Measurements from ENCODE around the gene C2orf72. TPM values are rescaled to one million over a fixed set of nuclear protein-coding genes. Genes with fewer than 3 reads are reported as not detected.
"Not testable (repeated sequence)": the region's sequence is repeated elsewhere in the genome, so short reads cannot be mapped to it uniquely, and the experiment has no call there.

The C2orf72 gene
- polyA plus RNA-seq, 4 donors: 6.5 to 69.4 (median 12.5) TPM

- DNase-seq: no peak
- peaks cover 0 to 3% (median 0%) of the 10 kb centered on the region in 3 donors for H3K27me3 ChIP-seq (ENCODE audit: control insufficient read depth in 3 of 3, insufficient read depth in 3 of 3, low read length in 3 of 3)
- no peak overlapping the region for H3K4me3 ChIP-seq (ENCODE audit: low read depth in 1 of 3, low read length in 3 of 3)
- H3K36me3 ChIP-seq (ENCODE audit: control insufficient read depth in 3 of 3, insufficient read depth in 2 of 3, low read depth in 1 of 3, low read length in 3 of 3): no peaks in the 10 kb centered on the region
- 31 to 77% (median 38%) methylated on average over 6 of the region's 6 CpGs for WGBS, 3 donors
- no peak for FAIRE-seq
- H3K27ac ChIP-seq (ENCODE audit: low read depth in 1 of 3, low read length in 2 of 3): no peak overlapping the region
- no peaks in the 10 kb centered on the region for H3K9me3 ChIP-seq (ENCODE audit: control insufficient read depth in 2 of 2, insufficient read depth in 1 of 2, low read depth in 1 of 2, low read length in 1 of 2)
- no peaks in the 10 kb centered on the region for H3K4me1 ChIP-seq (ENCODE audit: control insufficient read depth in 3 of 3, insufficient read depth in 2 of 3, low read depth in 1 of 3, low read length in 2 of 3)
These were observed 20.6 kb upstream of the C2orf72 start for GRCh38 chr2:231016566-231017230.

GRCh38 chr2:231017231-231017598, 20.1 kb upstream of the C2orf72 start:
- Histone ChIP-seq H3K4me3 (ENCODE audit: low read depth in 1 of 3, low read length in 3 of 3) (no peak overlapping the region), H3K27me3 (ENCODE audit: control insufficient read depth in 3 of 3, insufficient read depth in 3 of 3, low read length in 3 of 3) (peaks cover 0 to 3% (median 0%) of the 10 kb centered on the region in 3 donors), H3K9me3 (ENCODE audit: control insufficient read depth in 2 of 2, insufficient read depth in 1 of 2, low read depth in 1 of 2, low read length in 1 of 2) (no peaks in the 10 kb centered on the region), H3K27ac (ENCODE audit: low read depth in 1 of 3, low read length in 2 of 3) (no peak overlapping the region), H3K36me3 (ENCODE audit: control insufficient read depth in 3 of 3, insufficient read depth in 2 of 3, low read depth in 1 of 3, low read length in 3 of 3) (no peaks in the 10 kb centered on the region), H3K4me1 (ENCODE audit: control insufficient read depth in 3 of 3, insufficient read depth in 2 of 3, low read depth in 1 of 3, low read length in 2 of 3) (no peaks in the 10 kb centered on the region)
- 23 to 35% (median 28%) methylated on average over 4 of the region's 4 CpGs for WGBS, 3 donors
- DNase-seq (no peak), FAIRE-seq (no peak)

- no peak for FAIRE-seq
- Histone ChIP-seq H3K27ac (ENCODE audit: low read depth in 1 of 3, low read length in 2 of 3) (no peak overlapping the region), H3K4me1 (ENCODE audit: control insufficient read depth in 3 of 3, insufficient read depth in 2 of 3, low read depth in 1 of 3, low read length in 2 of 3) (no peaks in the 10 kb centered on the region), H3K9me3 (ENCODE audit: control insufficient read depth in 2 of 2, insufficient read depth in 1 of 2, low read depth in 1 of 2, low read length in 1 of 2) (no peaks in the 10 kb centered on the region), H3K4me3 (ENCODE audit: low read depth in 1 of 3, low read length in 3 of 3) (no peak overlapping the region), H3K27me3 (ENCODE audit: control insufficient read depth in 3 of 3, insufficient read depth in 3 of 3, low read length in 3 of 3) (peaks cover 0 to 3% (median 0%) of the 10 kb centered on the region in 3 donors), H3K36me3 (ENCODE audit: control insufficient read depth in 3 of 3, insufficient read depth in 2 of 3, low read depth in 1 of 3, low read length in 3 of 3) (no peaks in the 10 kb centered on the region)
- no peak for DNase-seq
- WGBS, 3 donors: 88 to 100% (median 91%) methylated on average over 3 of the region's 3 CpGs
These were observed 19.1 kb upstream of the C2orf72 start for GRCh38 chr2:231018184-231018583.

- DNase-seq; H3K4me3 ChIP-seq (ENCODE audit: low read depth in 1 of 3, low read length in 3 of 3); H3K36me3 ChIP-seq (ENCODE audit: control insufficient read depth in 3 of 3, insufficient read depth in 2 of 3, low read depth in 1 of 3, low read length in 3 of 3); H3K9me3 ChIP-seq (ENCODE audit: control insufficient read depth in 2 of 2, insufficient read depth in 1 of 2, low read depth in 1 of 2, low read length in 1 of 2); H3K4me1 ChIP-seq (ENCODE audit: control insufficient read depth in 3 of 3, insufficient read depth in 2 of 3, low read depth in 1 of 3, low read length in 2 of 3); FAIRE-seq; H3K27ac ChIP-seq (ENCODE audit: low read depth in 1 of 3, low read length in 2 of 3); H3K27me3 ChIP-seq (ENCODE audit: control insufficient read depth in 3 of 3, insufficient read depth in 3 of 3, low read length in 3 of 3): not testable (repeated sequence)
- 93 to 98% (median 97%) methylated on average over 3 of the region's 3 CpGs for WGBS, 3 donors
These were observed 12.3 kb upstream of the C2orf72 start for GRCh38 chr2:231025059-231025458.

GRCh38 chr2:231028889-231029288, 8.4 kb upstream of the C2orf72 start:
- FAIRE-seq (no peak), DNase-seq (no peak)
- Histone ChIP-seq H3K27ac (ENCODE audit: low read depth in 1 of 3, low read length in 2 of 3) (no peak overlapping the region), H3K4me1 (ENCODE audit: control insufficient read depth in 3 of 3, insufficient read depth in 2 of 3, low read depth in 1 of 3, low read length in 2 of 3) (peaks cover 0 to 22% (median 0%) of the 10 kb centered on the region in 3 donors), H3K4me3 (ENCODE audit: low read depth in 1 of 3, low read length in 3 of 3) (no peak overlapping the region), H3K36me3 (ENCODE audit: control insufficient read depth in 3 of 3, insufficient read depth in 2 of 3, low read depth in 1 of 3, low read length in 3 of 3) (no peaks in the 10 kb centered on the region), H3K27me3 (ENCODE audit: control insufficient read depth in 3 of 3, insufficient read depth in 3 of 3, low read length in 3 of 3) (no peaks in the 10 kb centered on the region), H3K9me3 (ENCODE audit: control insufficient read depth in 2 of 2, insufficient read depth in 1 of 2, low read depth in 1 of 2, low read length in 1 of 2) (peaks cover 0 to 2% of the 10 kb centered on the region in 2 donors)

GRCh38 chr2:231029563-231029962, 7.8 kb upstream of the C2orf72 start:
- no peak for FAIRE-seq
- WGBS, 3 donors: 84 to 90% (median 89%) methylated on average over 9 of the region's 9 CpGs
- peaks cover 0 to 2% of the 10 kb centered on the region in 2 donors for H3K9me3 ChIP-seq (ENCODE audit: control insufficient read depth in 2 of 2, insufficient read depth in 1 of 2, low read depth in 1 of 2, low read length in 1 of 2)

GRCh38 chr2:231030725-231031124, 6.6 kb upstream of the C2orf72 start:
- no peak overlapping the region for H3K27ac ChIP-seq (ENCODE audit: low read depth in 1 of 3, low read length in 2 of 3)
- DNase-seq (no peak), FAIRE-seq (no peak)
- H3K4me1 ChIP-seq (ENCODE audit: control insufficient read depth in 3 of 3, insufficient read depth in 2 of 3, low read depth in 1 of 3, low read length in 2 of 3): peaks cover 0 to 33% (median 0%) of the 10 kb centered on the region in 3 donors
- H3K27me3 ChIP-seq (ENCODE audit: control insufficient read depth in 3 of 3, insufficient read depth in 3 of 3, low read length in 3 of 3): no peaks in the 10 kb centered on the region
- H3K36me3 ChIP-seq (ENCODE audit: control insufficient read depth in 3 of 3, insufficient read depth in 2 of 3, low read depth in 1 of 3, low read length in 3 of 3): no peaks in the 10 kb centered on the region
- peaks cover 0 to 2% of the 10 kb centered on the region in 2 donors for H3K9me3 ChIP-seq (ENCODE audit: control insufficient read depth in 2 of 2, insufficient read depth in 1 of 2, low read depth in 1 of 2, low read length in 1 of 2)
- no peak overlapping the region for H3K4me3 ChIP-seq (ENCODE audit: low read depth in 1 of 3, low read length in 3 of 3)
- 79 to 94% (median 84%) methylated on average over 3 of the region's 3 CpGs for WGBS, 3 donors

More at GRCh38 chr2:231029563-231029962, 7.8 kb upstream of the C2orf72 start:
- Histone ChIP-seq H3K4me3 (ENCODE audit: low read depth in 1 of 3, low read length in 3 of 3) (no peak overlapping the region), H3K36me3 (ENCODE audit: control insufficient read depth in 3 of 3, insufficient read depth in 2 of 3, low read depth in 1 of 3, low read length in 3 of 3) (no peaks in the 10 kb centered on the region), H3K27ac (ENCODE audit: low read depth in 1 of 3, low read length in 2 of 3) (no peak overlapping the region), H3K4me1 (ENCODE audit: control insufficient read depth in 3 of 3, insufficient read depth in 2 of 3, low read depth in 1 of 3, low read length in 2 of 3) (peaks cover 0 to 27% (median 0%) of the 10 kb centered on the region in 3 donors), H3K27me3 (ENCODE audit: control insufficient read depth in 3 of 3, insufficient read depth in 3 of 3, low read length in 3 of 3) (no peaks in the 10 kb centered on the region)
- no peak for DNase-seq

- no peak overlapping the region for H3K4me3 ChIP-seq (ENCODE audit: low read depth in 1 of 3, low read length in 3 of 3)
- H3K9me3 ChIP-seq (ENCODE audit: control insufficient read depth in 2 of 2, insufficient read depth in 1 of 2, low read depth in 1 of 2, low read length in 1 of 2): peaks cover 0 to 2% of the 10 kb centered on the region in 2 donors
- DNase-seq (no peak), FAIRE-seq (no peak)
- H3K36me3 ChIP-seq (ENCODE audit: control insufficient read depth in 3 of 3, insufficient read depth in 2 of 3, low read depth in 1 of 3, low read length in 3 of 3): no peaks in the 10 kb centered on the region
- peaks cover 0 to 37% (median 0%) of the 10 kb centered on the region in 3 donors for H3K4me1 ChIP-seq (ENCODE audit: control insufficient read depth in 3 of 3, insufficient read depth in 2 of 3, low read depth in 1 of 3, low read length in 2 of 3)
- 44 to 63% (median 56%) methylated on average over 5 of the region's 5 CpGs for WGBS, 3 donors
- no peak overlapping the region for H3K27ac ChIP-seq (ENCODE audit: low read depth in 1 of 3, low read length in 2 of 3)
- H3K27me3 ChIP-seq (ENCODE audit: control insufficient read depth in 3 of 3, insufficient read depth in 3 of 3, low read length in 3 of 3): peaks cover 0 to 5% (median 2%) of the 10 kb centered on the region in 3 donors
These were observed 4.7 kb upstream of the C2orf72 start for GRCh38 chr2:231032575-231033140.

All from small intestine (tissue), 7 donors.